Measurements from ENCODE around the gene C6orf89.

Gene C6orf89

GRCh38 chr6:36913082-36913481, 27.3 kb downstream of the C6orf89 start:
- intact Hi-C loops (cut with DNase I) = no loop called here
- DNase-seq = no peak

- intact Hi-C loops (cut with DNase I) = no loop called here
- peak in 9 of 42 donors; percentile 9 to 57 (median 30) for DNase-seq
These were observed 28.6 kb downstream of the C6orf89 start for GRCh38 chr6:36914227-36914794.

GRCh38 chr6:36915599-36915998, 29.8 kb downstream of the C6orf89 start:
- intact Hi-C loops (cut with DNase I) = no loop called here
- DNase-seq = no peak

GRCh38 chr6:36916126-36916525, 30.4 kb downstream of the C6orf89 start:
- no peak for DNase-seq
- intact Hi-C loops (cut with DNase I) = no loop called here

DNA sequence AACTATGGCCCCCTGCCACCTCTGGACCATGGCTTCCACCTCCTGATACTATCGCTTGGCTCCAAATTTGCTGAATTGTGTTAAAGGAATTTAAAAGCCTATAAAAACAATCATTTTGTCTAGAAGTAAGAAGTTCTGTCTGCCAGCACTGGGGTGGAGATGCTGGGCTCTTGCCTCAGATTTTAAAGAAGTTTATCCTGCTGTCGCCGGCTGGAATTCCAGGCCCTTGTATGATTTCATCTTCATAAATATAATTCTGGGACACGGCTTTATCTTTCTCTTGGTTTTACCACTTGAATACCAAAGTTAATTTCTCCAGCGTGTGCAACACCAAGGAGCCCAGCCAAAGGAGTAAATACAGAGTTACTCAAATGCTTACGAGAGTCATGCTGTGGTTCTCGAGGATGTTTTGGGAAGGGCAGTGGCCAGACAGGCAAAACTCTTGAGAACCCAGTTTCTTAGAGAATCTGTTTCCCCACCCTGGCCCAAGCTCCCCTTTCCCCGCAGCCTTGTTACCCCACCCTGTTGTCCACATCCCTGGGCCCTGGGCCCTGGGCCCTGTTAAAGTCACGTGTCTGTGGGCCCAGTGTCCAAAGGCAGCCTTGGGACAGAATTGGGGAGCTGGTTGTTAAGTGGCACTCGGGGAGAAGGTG, 31.9 kb downstream of the C6orf89 start:
- DNase-seq = no peak
- intact Hi-C loops (cut with DNase I) = no loop called here

- DNase-seq = no peak
- intact Hi-C loops (cut with DNase I) = no loop called here
These were observed 34.3 kb downstream of the C6orf89 start for GRCh38 chr6:36920049-36920448.

GRCh38 chr6:36920546-36920945, 34.8 kb downstream of the C6orf89 start:
- intact Hi-C loops (cut with DNase I) = no loop called here
- DNase-seq = no peak

DNA sequence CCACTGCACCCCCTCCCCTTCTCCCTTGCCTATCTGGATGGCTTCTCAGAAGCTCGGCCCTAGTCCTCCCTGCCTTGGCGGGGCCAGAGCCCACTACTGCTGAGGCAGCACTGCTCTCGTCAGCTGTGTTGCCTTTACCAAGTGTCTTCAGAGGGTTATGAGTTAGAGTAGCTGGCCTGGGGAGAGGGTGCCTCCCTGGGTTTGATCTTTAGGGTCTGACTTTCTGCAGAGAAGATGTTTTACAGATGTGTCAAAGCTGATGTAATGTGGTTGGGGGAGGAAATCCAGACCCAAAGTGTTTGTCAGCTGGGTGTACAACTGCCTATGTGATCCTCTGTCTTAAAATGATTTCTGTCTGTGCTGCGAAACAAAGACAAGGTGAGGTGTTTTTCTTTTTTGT, 38.4 kb downstream of the C6orf89 start:
- no peak for DNase-seq
- intact Hi-C loops (cut with DNase I) = no loop called here

DNA sequence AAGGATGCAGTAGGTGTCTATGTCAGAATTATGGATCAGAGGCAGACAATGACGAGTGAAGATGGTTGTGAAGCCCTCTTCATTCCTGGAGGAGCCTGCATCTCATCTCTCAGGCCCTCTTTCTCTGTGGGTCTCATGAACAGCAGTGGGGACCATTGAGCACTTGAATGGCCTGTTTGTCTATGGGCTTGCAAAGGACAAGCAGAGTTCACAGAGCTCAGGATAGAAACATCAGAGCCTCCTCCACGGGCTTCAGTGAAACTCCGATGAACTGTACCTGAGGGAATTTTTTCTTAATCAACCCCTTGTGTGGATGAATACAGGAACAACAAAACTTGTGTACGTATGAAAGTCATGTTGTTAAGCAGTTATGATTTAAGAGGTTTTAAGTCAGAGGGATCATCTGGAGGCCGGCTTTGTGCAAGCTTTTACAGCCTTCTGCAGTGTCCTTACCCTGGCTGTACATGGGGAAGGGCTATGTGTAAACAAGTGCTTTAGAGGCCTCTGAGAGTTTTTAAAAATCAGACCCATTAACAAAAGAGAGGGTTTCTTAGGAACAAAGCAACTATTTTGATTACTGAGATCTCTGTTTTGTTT, 39.1 kb downstream of the C6orf89 start:
- peak in 1 of 42 donors; percentile 49 for DNase-seq
- intact Hi-C loops (cut with DNase I) = no loop called here

DNA sequence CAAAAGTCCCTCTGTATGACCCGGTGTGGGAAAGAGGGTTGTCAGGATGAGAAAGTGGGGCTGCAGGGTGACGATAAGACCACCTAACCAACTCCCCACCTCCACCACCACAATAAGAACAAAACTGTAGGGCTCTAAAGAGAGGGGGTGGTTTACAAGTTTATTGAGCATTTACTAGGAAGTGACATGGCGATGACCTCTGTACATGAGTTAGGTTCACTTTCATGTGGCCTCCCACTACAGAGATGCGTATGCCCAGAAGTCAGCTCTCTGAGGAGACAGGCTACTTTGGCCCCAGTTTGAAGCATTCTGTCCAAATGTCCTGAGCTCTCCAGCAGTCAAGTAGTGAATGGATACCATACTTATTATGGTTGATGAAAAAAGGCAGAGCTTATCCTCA, 40.1 kb downstream of the C6orf89 start:
- DNase-seq = no peak
- intact Hi-C loops (cut with DNase I) = no loop called here

- intact Hi-C loops (cut with DNase I) = no loop called here
These were observed 41.2 kb downstream of the C6orf89 start for GRCh38 chr6:36926708-36927513.

GRCh38 chr6:36927691-36928546, 42.2 kb downstream of the C6orf89 start:
- DNase-seq = no peak
- intact Hi-C loops (cut with DNase I) = no loop called here

More at GRCh38 chr6:36926708-36927513, 41.2 kb downstream of the C6orf89 start:
- DNase-seq = no peak

GRCh38 chr6:36928547-36928918, 42.8 kb downstream of the C6orf89 start:
- no peak for DNase-seq
- intact Hi-C loops (cut with DNase I) = no loop called here

GRCh38 chr6:36929152-36929551, 43.4 kb downstream of the C6orf89 start:
- intact Hi-C loops (cut with DNase I) = no loop called here
- DNase-seq = no peak

- DNase-seq = no peak
- intact Hi-C loops (cut with DNase I) = no loop called here
These were observed 43.9 kb downstream of the C6orf89 start for GRCh38 chr6:36929607-36930006.

GRCh38 chr6:36930483-36930882, 44.7 kb downstream of the C6orf89 start:
- intact Hi-C loops (cut with DNase I) = no loop called here
- DNase-seq = no peak

DNA sequence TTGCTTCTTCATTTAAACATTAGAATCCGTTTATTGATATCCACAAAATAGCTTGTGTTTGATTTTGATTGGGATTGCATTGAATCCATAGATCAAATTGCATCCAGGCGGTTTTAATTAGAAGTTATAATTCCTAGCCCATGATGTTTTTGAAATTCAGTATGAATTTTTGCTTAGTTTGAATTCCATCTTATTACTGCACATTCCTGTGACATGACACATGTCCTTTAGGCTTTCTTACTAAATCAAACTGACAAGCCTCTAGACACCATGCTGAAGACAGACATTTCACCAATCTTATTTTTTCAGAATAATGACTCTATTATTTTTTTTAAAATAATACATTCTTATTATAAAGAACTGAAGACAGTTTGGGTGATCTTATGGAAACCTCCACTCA, 47.4 kb downstream of the C6orf89 start:
- DNase-seq = no peak
- intact Hi-C loops (cut with DNase I) = no loop called here

DNA sequence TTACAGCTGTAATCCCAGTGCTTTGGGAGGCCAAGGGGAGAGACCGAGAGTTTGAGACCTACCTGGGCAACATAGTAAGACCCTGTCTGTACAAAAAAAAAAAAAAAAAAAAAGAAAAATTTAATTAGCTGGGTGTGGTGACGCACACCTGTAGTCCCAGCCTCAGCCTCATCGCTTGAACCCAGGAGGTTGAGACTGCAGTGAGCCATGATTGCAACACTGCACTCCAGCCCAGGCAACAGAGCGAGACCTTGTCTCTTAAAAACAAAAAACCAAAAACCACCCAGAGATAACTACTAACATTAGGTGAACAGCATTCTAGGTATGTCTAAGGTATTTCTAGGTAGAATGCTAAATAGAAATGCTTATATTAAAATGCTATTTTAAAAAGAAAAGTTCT, 47.8 kb downstream of the C6orf89 start:
- DNase-seq = peak in 1 of 42 donors; percentile 33
- intact Hi-C loops (cut with DNase I) = no loop called here

- intact Hi-C loops (cut with DNase I) = no loop called here
- DNase-seq = no peak
These were observed 49.1 kb downstream of the C6orf89 start for GRCh38 chr6:36934901-36935300.

Data from head of caudate nucleus (tissue), 42 donors.